MCF 10A (cell line): Measurements from ENCODE around the gene RASGRP3. TPM values are rescaled to one million over a fixed set of nuclear protein-coding genes. Genes with fewer than 3 reads are reported as not detected.

Experiments
- BruUV-seq: library from RNA; stranded (reverse); fragments of 400-500 nt; replicated peaks from 2 replicates; lab custom pipeline; 2021; lab: Mats Ljungman, UMichigan
- CTCF ChIA-PET: fragments of 300-600 bp; sonication (Branson Sonifier 250); formaldehyde crosslinking; extraction: SDS; loops from one replicate; lab custom pipeline; 2021; ENCODE audit warnings: antibody characterized with exemption, inconsistent platforms; lab: Yijun Ruan, JAX
- POLR2A ChIA-PET: fragments of 300-600, 350-650 bp; sonication (Branson Sonifier 250); formaldehyde crosslinking; extraction: SDS; loops from one replicate; lab custom pipeline; 2020; ENCODE audit warnings: antibody characterized with exemption, inconsistent platforms; lab: Yijun Ruan, JAX
- DNase-seq: peaks from one replicate; pipeline ENCODE4 v3.0.0-alpha.2; 2018; ENCODE audit not compliant: unreplicated experiment
- H3K27ac Mint-ChIP-seq: one replicate; pipeline ENCODE4 v1.8.0; 2022; ENCODE audit warnings: mild to moderate bottlenecking, low read depth, mixed read lengths; ENCODE audit not compliant: unreplicated experiment
- H3K27me3 Mint-ChIP-seq: one replicate; pipeline ENCODE4 v1.8.0; 2022; ENCODE audit warnings: mixed read lengths; ENCODE audit not compliant: insufficient read depth, unreplicated experiment
- H3K36me3 Mint-ChIP-seq: one replicate; pipeline ENCODE4 v1.8.0; 2022; ENCODE audit warnings: mild to moderate bottlenecking, moderate library complexity, mixed read lengths; ENCODE audit not compliant: insufficient read depth, unreplicated experiment
- H3K4me1 Mint-ChIP-seq: one replicate; pipeline ENCODE4 v1.8.0; 2022; ENCODE audit warnings: mixed read lengths; ENCODE audit not compliant: insufficient read depth, unreplicated experiment
- H3K4me3 Mint-ChIP-seq: one replicate; pipeline ENCODE4 v1.8.0; 2022; ENCODE audit warnings: mild to moderate bottlenecking, moderate library complexity, mixed read lengths; ENCODE audit not compliant: unreplicated experiment
- H3K9me3 Mint-ChIP-seq: one replicate; pipeline ENCODE4 v1.8.0; 2022; ENCODE audit warnings: mixed read lengths; ENCODE audit not compliant: unreplicated experiment
- CTCF ChIP-seq: fragments of 200-600 bp; IDR thresholded peaks from one replicate; pipeline ENCODE4 v1.8.0; 2022; ENCODE audit warnings: antibody characterized with exemption, mild to moderate bottlenecking; ENCODE audit not compliant: unreplicated experiment
- intact Hi-C: fragments of 100-400 bp; cut with micrococcal nuclease; formaldehyde crosslinking; loops from 2 replicates; pipeline ENCODE4 v1.14.1; 2022
- total RNA-seq: library from RNA; stranded (reverse); gene quantifications from 2 replicates; pipeline ENCODE4 v1.2.3, GENCODE V29; 2022

The RASGRP3 gene
- total RNA-seq, 1 experiment from 2014 or later: 0.26 TPM

- CTCF ChIA-PET: no interaction called here
- Mint-ChIP-seq H3K27me3 (peaks cover 32% of the 10 kb centered on the region), H3K4me3 (no peak overlapping the region), H3K4me1 (peaks cover 7% of the 10 kb centered on the region), H3K36me3 (no peaks in the 10 kb centered on the region), H3K27ac (no peak overlapping the region), H3K9me3 (peaks cover 11% of the 10 kb centered on the region)
- BruUV-seq: no TSS peak
- TF ChIP-seq CTCF: no peak
- intact Hi-C loops: no loop called here
- POLR2A ChIA-PET: interaction anchor here (0.6 kb wide), 1 partner anchor 232 kb away, joined by 3 read pairs; no protein-coding TSS in a partner anchor
- DNase-seq: no peak
Measured at GRCh38 chr2:33503002-33503401, 26.6 kb downstream of the RASGRP3 start.

- Mint-ChIP-seq H3K36me3 (no peaks in the 10 kb centered on the region), H3K4me3 (no peak overlapping the region), H3K27me3 (peaks cover 18% of the 10 kb centered on the region), H3K4me1 (no peaks in the 10 kb centered on the region), H3K9me3 (no peaks in the 10 kb centered on the region), H3K27ac (no peak overlapping the region)
- DNase-seq: no peak
- no TSS peak for BruUV-seq
- ChIA-PET CTCF (interaction anchor here (0.7 kb wide), 2 partner anchors 9 to 126 kb away, joined by 3 read pairs; no protein-coding TSS in a partner anchor), POLR2A (no interaction called here)
- no peak for TF ChIP-seq CTCF
- intact Hi-C loops: no loop called here
Measured at GRCh38 chr2:33505966-33506365, 29.5 kb downstream of the RASGRP3 start.

GRCh38 chr2:33509908-33510585, 33.6 kb downstream of the RASGRP3 start:
- TF ChIP-seq CTCF: no peak
- H3K9me3 Mint-ChIP-seq: no peaks in the 10 kb centered on the region
- intact Hi-C loops: no loop called here
- no peaks in the 10 kb centered on the region for H3K27me3 Mint-ChIP-seq
- POLR2A ChIA-PET: no interaction called here
- no peak overlapping the region for H3K27ac Mint-ChIP-seq
- CTCF ChIA-PET: interaction anchor here (0.6 kb wide), 1 partner anchor 34 kb away, joined by 3 read pairs; no protein-coding TSS in a partner anchor
- no TSS peak for BruUV-seq
- H3K4me3 Mint-ChIP-seq: no peak overlapping the region
- no peaks in the 10 kb centered on the region for H3K36me3 Mint-ChIP-seq
- DNase-seq: no peak
- no peaks in the 10 kb centered on the region for H3K4me1 Mint-ChIP-seq

- CTCF ChIA-PET: no interaction called here
- no peak overlapping the region for H3K4me3 Mint-ChIP-seq
- POLR2A ChIA-PET: no interaction called here
- no TSS peak for BruUV-seq
- H3K27me3 Mint-ChIP-seq: no peaks in the 10 kb centered on the region
- DNase-seq: no peak
- TF ChIP-seq CTCF: no peak
- H3K4me1 Mint-ChIP-seq: no peaks in the 10 kb centered on the region
- intact Hi-C loops: no loop called here
- H3K27ac Mint-ChIP-seq: no peak overlapping the region
- H3K36me3 Mint-ChIP-seq: no peaks in the 10 kb centered on the region
- H3K9me3 Mint-ChIP-seq: no peaks in the 10 kb centered on the region
Measured at GRCh38 chr2:33510586-33510968, 34.1 kb downstream of the RASGRP3 start.
